ENCODE data around the gene TBX4.
A peak's percentile ranks its signal among the peaks of the same experiment; 100 is the strongest.

TBX4 gene

DNA sequence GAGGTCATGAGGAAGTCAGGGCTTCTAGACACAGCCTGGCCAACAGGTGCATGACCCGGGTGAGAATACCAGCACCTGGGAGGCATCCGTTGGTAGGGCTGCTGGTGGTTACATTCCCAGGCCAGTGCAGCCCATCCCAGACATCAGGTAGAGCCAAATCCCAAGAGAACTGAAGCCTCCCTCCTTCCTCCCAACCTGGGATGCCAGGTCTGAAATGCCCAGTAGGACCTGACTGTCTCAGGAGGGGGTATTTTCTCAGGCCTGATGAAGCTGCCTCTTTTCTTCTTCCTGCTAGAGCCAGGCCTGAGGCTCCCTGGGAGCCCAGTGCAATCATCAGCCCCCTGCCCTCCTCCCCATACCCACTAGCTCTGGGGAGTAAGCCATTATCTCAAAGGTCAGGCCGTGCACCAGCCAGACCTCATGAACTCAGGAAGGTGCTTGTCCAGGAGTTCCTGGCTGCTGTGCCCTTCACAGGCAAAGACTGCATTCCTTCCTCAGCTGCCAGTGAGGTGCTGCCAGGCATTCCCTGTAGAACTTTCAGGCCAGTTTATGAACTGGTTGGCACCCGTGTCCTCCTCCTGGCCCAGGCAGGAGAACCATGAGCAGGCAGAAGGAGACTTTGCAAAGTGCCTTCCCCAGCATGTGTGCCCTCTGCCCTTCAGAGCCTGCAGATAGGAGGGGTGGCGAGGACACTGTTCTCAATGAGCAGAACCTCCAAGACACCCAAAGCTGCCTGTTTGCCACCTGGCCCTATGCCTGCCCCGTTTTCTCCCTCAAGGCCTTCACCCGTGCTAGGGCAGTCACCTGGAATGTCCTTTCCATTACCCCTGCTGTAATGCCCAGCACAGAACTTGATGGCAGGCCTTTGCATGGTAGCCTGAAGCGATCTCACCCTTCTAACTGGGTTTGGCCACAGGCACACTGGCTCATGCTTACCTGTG, 45.0 kb upstream of the TBX4 start:
- Histone ChIP-seq H3K9me3 (ENCODE audit: control insufficient read depth in 5 of 5, low read length in 5 of 5) (no peaks in the 10 kb centered on the region), H3K4me1 (ENCODE audit: control insufficient read depth in 5 of 5, insufficient read depth in 5 of 5, low read length in 5 of 5) (peaks cover 5 to 80% (median 60%) of the 10 kb centered on the region in 5 donors), H3K4me3 (ENCODE audit: low read depth in 1 of 5, low read length in 5 of 5) (peak overlapping the region in 1 of 5 donors; percentile 16), H3K27ac (ENCODE audit: low read depth, low read length) (no peak overlapping the region), H3K9ac (ENCODE audit: low read length in 5 of 5) (no peak overlapping the region), H3K27me3 (ENCODE audit: control insufficient read depth in 5 of 5, insufficient read depth in 4 of 5, low read length in 5 of 5) (peaks cover 0 to 50% (median 35%) of the 10 kb centered on the region in 5 donors), H3K36me3 (ENCODE audit: control insufficient read depth in 5 of 5, insufficient read depth in 5 of 5, low read length in 5 of 5) (peaks cover 0 to 9% (median 5%) of the 10 kb centered on the region in 5 donors)

DNA sequence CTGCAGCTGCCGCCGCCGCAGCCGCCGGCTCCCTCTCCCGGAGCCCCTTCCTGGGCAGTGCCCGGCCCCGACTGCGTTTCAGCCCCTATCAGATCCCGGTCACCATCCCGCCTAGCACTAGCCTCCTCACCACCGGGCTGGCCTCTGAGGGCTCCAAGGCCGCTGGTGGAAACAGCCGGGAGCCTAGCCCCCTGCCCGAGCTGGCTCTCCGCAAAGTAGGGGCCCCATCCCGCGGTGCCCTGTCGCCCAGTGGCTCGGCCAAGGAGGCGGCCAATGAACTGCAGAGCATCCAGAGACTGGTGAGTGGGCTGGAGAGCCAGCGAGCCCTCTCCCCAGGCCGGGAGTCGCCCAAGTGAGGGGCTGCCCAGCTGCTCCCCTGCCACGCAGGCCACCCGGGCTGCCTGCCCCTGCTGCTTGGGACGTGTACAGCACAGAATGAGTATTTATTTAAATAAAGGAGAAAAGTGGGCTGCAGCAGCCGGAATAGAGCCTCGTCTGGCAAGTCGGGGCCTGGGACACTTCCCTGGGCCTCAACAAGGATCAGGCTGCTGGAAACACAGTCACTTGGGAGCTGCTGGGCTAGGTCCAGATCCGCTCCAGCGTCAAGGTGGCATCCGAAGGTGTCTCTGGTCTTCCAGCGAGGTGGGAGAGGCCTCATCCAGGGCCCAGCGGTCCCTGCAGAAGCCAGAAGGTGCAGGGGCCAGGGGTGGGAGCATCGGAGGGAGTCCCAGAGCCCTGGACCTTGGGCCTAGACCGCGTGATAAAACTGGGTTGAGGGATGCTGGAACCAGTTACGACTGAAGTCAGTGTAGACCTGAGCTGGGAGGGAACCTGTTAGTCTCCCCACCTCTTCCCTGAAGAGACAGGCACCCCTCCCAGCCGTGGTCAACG, 43.8 kb upstream of the TBX4 start:
- no peaks in the 10 kb centered on the region for H3K9me3 ChIP-seq (ENCODE audit: control insufficient read depth in 5 of 5, low read length in 5 of 5)
- H3K4me3 ChIP-seq (ENCODE audit: low read depth in 1 of 5, low read length in 5 of 5), result peak overlapping the region in 3 of 5 donors; percentile 65 to 78 (median 72)
- H3K4me1 ChIP-seq (ENCODE audit: control insufficient read depth in 5 of 5, insufficient read depth in 5 of 5, low read length in 5 of 5), result peaks cover 5 to 84% (median 68%) of the 10 kb centered on the region in 5 donors
- H3K27me3 ChIP-seq (ENCODE audit: control insufficient read depth in 5 of 5, insufficient read depth in 4 of 5, low read length in 5 of 5), result peaks cover 0 to 46% (median 31%) of the 10 kb centered on the region in 5 donors
- no peak overlapping the region for H3K27ac ChIP-seq (ENCODE audit: low read depth, low read length)
- H3K36me3 ChIP-seq (ENCODE audit: control insufficient read depth in 5 of 5, insufficient read depth in 5 of 5, low read length in 5 of 5), result peaks cover 0 to 9% (median 5%) of the 10 kb centered on the region in 5 donors
- peak overlapping the region in 2 of 5 donors; percentile 48 to 52 for H3K9ac ChIP-seq (ENCODE audit: low read length in 5 of 5)

DNA sequence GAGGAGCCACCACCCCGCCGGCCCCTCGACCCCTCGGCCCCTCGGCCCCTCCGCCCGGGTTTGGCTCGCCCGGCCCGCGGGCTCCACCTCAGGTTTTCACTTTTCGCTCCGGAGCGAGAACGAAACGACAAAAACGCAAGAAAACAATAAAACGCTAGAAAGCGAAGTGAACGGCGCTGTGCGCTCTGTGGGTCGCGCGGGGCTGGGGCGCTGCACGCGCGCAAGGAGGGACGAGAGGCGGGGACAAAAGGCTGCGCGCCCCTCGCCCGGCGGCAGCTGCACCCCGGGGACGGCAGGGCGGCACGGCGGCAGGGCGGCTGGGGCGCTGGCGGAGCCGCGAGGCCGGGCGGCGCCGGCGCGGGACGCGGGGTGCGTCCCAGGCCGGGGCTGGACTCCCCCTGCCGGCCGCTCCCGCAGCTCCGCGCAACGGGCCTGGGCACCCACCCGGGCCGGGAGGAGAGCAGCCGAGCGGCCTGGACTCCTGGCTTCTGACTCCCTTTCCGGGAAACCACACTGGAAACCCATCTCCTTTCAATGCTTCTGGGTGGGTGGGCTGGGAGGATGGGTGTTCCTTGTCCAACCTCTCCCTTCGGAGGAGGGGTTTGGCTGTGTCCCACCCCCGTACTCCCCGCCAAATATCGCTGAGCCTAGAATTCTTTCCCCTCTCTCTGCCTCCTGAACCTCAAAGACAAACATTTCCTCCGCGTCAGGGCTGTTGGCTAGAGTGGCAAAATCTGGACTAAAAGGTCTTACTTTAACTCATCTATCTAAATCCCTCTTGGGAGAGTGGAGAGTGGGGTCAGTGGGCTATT, 42.7 kb upstream of the TBX4 start:
- no peaks in the 10 kb centered on the region for H3K9me3 ChIP-seq (ENCODE audit: control insufficient read depth in 5 of 5, low read length in 5 of 5)

DNA sequence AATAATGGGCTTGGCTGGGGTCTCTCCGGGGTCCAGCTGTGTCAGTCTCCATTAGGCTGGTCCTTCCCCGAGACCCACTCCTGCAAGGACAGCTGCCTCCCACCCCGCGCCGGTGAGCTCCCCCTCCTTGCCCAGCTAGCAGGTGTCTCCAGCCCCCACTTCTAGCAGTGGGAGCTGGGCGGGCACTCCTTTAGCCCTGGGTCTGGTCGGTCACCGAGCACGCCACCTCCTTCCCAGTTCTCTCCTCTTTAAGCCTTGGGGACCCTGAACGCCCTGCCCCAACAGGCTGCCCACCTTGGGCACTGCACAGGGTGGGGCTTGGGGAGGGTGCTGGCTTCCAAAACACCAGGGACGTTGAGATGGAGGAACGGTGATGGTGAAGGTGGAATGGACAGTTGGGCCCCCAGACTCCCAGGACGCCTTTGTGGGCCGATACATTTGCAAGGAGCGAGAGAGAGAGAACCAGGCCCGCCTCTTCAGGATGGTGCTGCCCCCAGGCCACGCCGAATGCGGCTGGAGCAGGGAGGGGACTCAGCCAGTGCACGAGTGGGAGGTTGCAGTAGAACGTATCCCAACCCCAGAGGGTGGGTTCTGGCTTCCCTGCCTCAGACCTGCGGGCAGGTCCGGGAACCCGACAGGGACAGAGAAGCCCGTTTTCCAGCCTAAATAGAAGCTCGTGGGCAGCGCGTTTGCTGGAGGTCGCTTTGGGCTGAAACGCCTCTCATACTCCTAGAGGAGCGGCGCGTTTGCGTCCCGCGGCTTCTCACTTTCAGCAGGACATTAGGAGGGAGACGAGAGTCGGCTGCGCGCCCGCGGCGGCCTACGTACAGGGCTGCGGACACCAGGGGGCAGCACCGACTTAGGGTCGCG, 41.8 kb upstream of the TBX4 start:
- H3K36me3 ChIP-seq (ENCODE audit: control insufficient read depth in 5 of 5, insufficient read depth in 5 of 5, low read length in 5 of 5), result peaks cover 0 to 5% (median 4%) of the 10 kb centered on the region in 5 donors
- H3K9ac ChIP-seq (ENCODE audit: low read length in 5 of 5), result peak overlapping the region in 3 of 5 donors; percentile 40 to 64 (median 41)
- H3K27me3 ChIP-seq (ENCODE audit: control insufficient read depth in 5 of 5, insufficient read depth in 4 of 5, low read length in 5 of 5), result peaks cover 0 to 27% (median 15%) of the 10 kb centered on the region in 5 donors
- H3K9me3 ChIP-seq (ENCODE audit: control insufficient read depth in 5 of 5, low read length in 5 of 5), result no peaks in the 10 kb centered on the region
- H3K27ac ChIP-seq (ENCODE audit: low read depth, low read length), result no peak overlapping the region
- peaks cover 5 to 78% (median 65%) of the 10 kb centered on the region in 5 donors for H3K4me1 ChIP-seq (ENCODE audit: control insufficient read depth in 5 of 5, insufficient read depth in 5 of 5, low read length in 5 of 5)
- H3K4me3 ChIP-seq (ENCODE audit: low read depth in 1 of 5, low read length in 5 of 5), result peak overlapping the region; percentile 49 to 79 (median 61)

More for the DNA sequence above, 42.7 kb upstream of the TBX4 start:
- peak overlapping the region; percentile 61 to 79 (median 71) for H3K4me3 ChIP-seq (ENCODE audit: low read depth in 1 of 5, low read length in 5 of 5)
- peaks cover 0 to 7% (median 5%) of the 10 kb centered on the region in 5 donors for H3K36me3 ChIP-seq (ENCODE audit: control insufficient read depth in 5 of 5, insufficient read depth in 5 of 5, low read length in 5 of 5)
- H3K27ac ChIP-seq (ENCODE audit: low read depth, low read length), result peak overlapping the region; percentile 37
- H3K4me1 ChIP-seq (ENCODE audit: control insufficient read depth in 5 of 5, insufficient read depth in 5 of 5, low read length in 5 of 5), result peaks cover 5 to 82% (median 67%) of the 10 kb centered on the region in 5 donors
- peaks cover 0 to 35% (median 20%) of the 10 kb centered on the region in 5 donors for H3K27me3 ChIP-seq (ENCODE audit: control insufficient read depth in 5 of 5, insufficient read depth in 4 of 5, low read length in 5 of 5)
- peak overlapping the region in 3 of 5 donors; percentile 40 to 64 (median 52) for H3K9ac ChIP-seq (ENCODE audit: low read length in 5 of 5)

DNA sequence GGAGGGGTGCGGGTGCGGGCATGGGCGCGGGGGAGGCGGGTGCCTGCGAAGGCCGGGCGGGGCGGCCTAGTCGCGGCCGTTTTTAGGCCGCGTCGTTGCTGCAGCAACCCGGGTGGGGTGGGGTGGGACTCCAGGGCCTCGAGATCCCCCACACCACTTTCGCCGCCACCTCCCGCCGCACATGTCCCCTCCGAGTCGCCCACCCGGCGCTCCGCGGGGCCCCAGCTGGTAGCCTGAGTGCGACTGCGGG, 41.3 kb upstream of the TBX4 start:
- H3K4me3 ChIP-seq (ENCODE audit: low read depth in 1 of 5, low read length in 5 of 5), result peak overlapping the region in 4 of 5 donors; percentile 67 to 79 (median 72)
- H3K9ac ChIP-seq (ENCODE audit: low read length in 5 of 5), result peak overlapping the region in 4 of 5 donors; percentile 60 to 89 (median 79)
- peak overlapping the region; percentile 79 for H3K27ac ChIP-seq (ENCODE audit: low read depth, low read length)
- peaks cover 0 to 4% (median 0%) of the 10 kb centered on the region in 5 donors for H3K36me3 ChIP-seq (ENCODE audit: control insufficient read depth in 5 of 5, insufficient read depth in 5 of 5, low read length in 5 of 5)
- no peaks in the 10 kb centered on the region for H3K9me3 ChIP-seq (ENCODE audit: control insufficient read depth in 5 of 5, low read length in 5 of 5)
- peaks cover 0 to 22% (median 10%) of the 10 kb centered on the region in 5 donors for H3K27me3 ChIP-seq (ENCODE audit: control insufficient read depth in 5 of 5, insufficient read depth in 4 of 5, low read length in 5 of 5)
- H3K4me1 ChIP-seq (ENCODE audit: control insufficient read depth in 5 of 5, insufficient read depth in 5 of 5, low read length in 5 of 5), result peaks cover 5 to 73% (median 65%) of the 10 kb centered on the region in 5 donors

DNA sequence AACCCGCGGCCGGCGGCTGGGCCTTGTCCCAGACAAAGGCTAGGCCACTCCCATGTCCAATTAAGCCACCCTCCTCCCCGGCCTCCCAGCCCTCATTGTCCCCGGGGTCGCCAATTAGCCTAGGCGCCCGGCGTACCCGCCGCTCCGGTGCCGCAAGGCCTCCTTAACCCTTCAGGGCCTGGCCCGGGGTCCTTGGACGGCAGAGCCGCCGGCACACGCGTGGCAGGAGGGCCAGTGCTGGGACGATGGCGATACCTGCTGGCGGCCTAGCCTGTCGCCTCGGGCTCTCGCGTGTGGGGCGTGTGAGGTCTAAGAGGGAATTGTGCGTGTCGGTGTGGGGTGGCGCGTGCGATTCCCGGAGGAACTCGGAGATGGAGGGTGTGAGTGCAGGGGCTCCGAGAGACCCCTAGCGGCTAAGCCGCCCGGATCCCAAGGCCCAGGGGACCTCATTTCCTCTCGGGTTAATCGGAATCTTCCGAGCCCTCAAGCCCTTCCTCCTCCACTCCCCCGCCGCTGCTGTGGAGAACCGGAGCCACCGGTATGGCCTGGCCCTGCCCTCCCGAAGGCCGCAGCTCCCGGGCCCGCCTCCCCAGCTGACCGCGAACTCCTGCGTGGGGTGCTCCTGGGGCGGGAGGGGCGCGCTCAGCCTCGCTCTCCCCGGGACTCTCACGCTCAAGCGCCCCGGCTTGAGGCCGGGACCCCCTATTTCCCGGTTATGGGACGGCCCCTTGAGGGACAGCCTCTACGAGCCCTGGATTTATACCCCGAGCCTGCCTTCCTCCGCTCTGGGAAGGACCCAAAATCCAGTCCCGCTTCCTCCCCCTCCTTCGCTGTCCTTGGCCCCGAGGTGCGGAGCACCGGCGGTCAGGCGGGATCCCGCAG, 40.7 kb upstream of the TBX4 start:
- Histone ChIP-seq H3K4me3 (ENCODE audit: low read depth in 1 of 5, low read length in 5 of 5) (peak overlapping the region in 4 of 5 donors; percentile 67 to 79 (median 72)), H3K27me3 (ENCODE audit: control insufficient read depth in 5 of 5, insufficient read depth in 4 of 5, low read length in 5 of 5) (peaks cover 0 to 17% (median 7%) of the 10 kb centered on the region in 5 donors), H3K9ac (ENCODE audit: low read length in 5 of 5) (peak overlapping the region in 4 of 5 donors; percentile 63 to 89 (median 79)), H3K36me3 (ENCODE audit: control insufficient read depth in 5 of 5, insufficient read depth in 5 of 5, low read length in 5 of 5) (no peaks in the 10 kb centered on the region), H3K4me1 (ENCODE audit: control insufficient read depth in 5 of 5, insufficient read depth in 5 of 5, low read length in 5 of 5) (peaks cover 5 to 79% (median 71%) of the 10 kb centered on the region in 5 donors), H3K27ac (ENCODE audit: low read depth, low read length) (peak overlapping the region; percentile 79), H3K9me3 (ENCODE audit: control insufficient read depth in 5 of 5, low read length in 5 of 5) (no peaks in the 10 kb centered on the region)

DNA sequence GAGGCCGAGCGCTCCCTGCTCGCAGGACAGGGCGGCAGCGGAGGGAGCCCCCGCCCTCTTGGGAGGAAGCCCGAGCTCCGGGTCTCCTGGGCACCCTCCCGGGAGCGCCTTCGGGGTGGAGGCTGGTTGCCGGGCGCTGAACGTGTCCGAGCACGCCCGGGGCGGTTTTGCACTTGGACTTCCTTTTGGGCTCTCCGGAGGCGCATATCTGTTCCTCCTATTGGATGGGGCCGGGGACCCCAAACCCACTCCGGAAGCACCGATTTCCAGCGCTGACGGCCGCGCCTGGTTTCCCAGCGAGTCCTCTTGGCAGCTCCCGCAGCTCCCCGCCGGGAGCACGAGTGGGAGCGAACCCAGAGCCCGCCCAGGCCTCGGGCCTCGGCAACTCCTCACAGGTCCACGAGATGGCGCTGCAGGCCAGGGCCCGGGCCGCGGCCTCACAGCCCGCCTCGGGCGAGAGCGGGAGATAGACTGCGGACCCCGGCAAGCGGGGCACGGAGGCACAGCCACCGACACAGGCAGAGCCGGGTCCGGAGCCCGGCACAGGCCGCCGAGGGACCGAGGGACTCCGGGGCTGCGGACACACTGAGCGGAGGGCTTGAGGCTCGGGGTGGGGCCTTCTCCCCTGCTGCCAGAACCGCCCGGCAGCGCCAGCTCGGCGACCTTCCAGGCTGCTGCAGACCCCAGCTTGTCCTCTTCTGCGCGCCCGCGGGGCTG, 39.9 kb upstream of the TBX4 start:
- Histone ChIP-seq H3K36me3 (ENCODE audit: control insufficient read depth in 5 of 5, insufficient read depth in 5 of 5, low read length in 5 of 5) (no peaks in the 10 kb centered on the region), H3K9ac (ENCODE audit: low read length in 5 of 5) (peak overlapping the region in 4 of 5 donors; percentile 63 to 89 (median 79)), H3K27me3 (ENCODE audit: control insufficient read depth in 5 of 5, insufficient read depth in 4 of 5, low read length in 5 of 5) (peaks cover 0 to 17% (median 7%) of the 10 kb centered on the region in 5 donors), H3K4me3 (ENCODE audit: low read depth in 1 of 5, low read length in 5 of 5) (peak overlapping the region in 4 of 5 donors; percentile 67 to 79 (median 72)), H3K9me3 (ENCODE audit: control insufficient read depth in 5 of 5, low read length in 5 of 5) (no peaks in the 10 kb centered on the region), H3K4me1 (ENCODE audit: control insufficient read depth in 5 of 5, insufficient read depth in 5 of 5, low read length in 5 of 5) (peaks cover 3 to 82% (median 77%) of the 10 kb centered on the region in 5 donors), H3K27ac (ENCODE audit: low read depth, low read length) (peak overlapping the region; percentile 79)

All from subcutaneous abdominal adipose tissue (tissue), 5 donors.